Stimulated activated naive CD8-positive, alpha-beta T cell treated with anti-CD3 and anti-CD28 coated beads, Interleukin-15, amount 100 ng/mL, for 72 hours (primary cell): Measurements from ENCODE around the gene UBL7.
"Not testable (repeated sequence)": the region's sequence is repeated elsewhere in the genome, so short reads cannot be mapped to it uniquely, and the experiment has no call there.

Experiments
- ATAC-seq: fragments of 150-1000 bp; cut with Tn5 transposase; 2 replicates; pipeline ENCODE4 v1.10.0; 2021; ENCODE audit warnings: mild to moderate bottlenecking, moderate library complexity
- DNase-seq, 2 donors: peaks; one replicate each; pipeline ENCODE4 v3.0.0; 2021 to 2022
- H3K27ac Mint-ChIP-seq, 2 donors: one replicate each; pipeline ENCODE4 v1.8.0; 2022; ENCODE audit warnings: mild to moderate bottlenecking in 2 of 2, mixed read lengths in 2 of 2, moderate library complexity in 2 of 2
- H3K27me3 Mint-ChIP-seq: one replicate; pipeline ENCODE4 v1.8.0; 2022; ENCODE audit warnings: mixed read lengths
- H3K4me1 Mint-ChIP-seq: one replicate; pipeline ENCODE4 v1.8.0; 2022; ENCODE audit warnings: mild to moderate bottlenecking, mixed read lengths
- H3K4me3 Mint-ChIP-seq, 2 donors: one replicate each; pipeline ENCODE4 v1.8.0; 2022; ENCODE audit warnings: mild to moderate bottlenecking in 2 of 2, mixed read lengths in 2 of 2, moderate library complexity in 1 of 2
- H3K9me3 Mint-ChIP-seq, 2 donors: one replicate each; pipeline ENCODE4 v1.8.0; 2022; ENCODE audit warnings: mixed read lengths in 2 of 2

Gene UBL7

DNA sequence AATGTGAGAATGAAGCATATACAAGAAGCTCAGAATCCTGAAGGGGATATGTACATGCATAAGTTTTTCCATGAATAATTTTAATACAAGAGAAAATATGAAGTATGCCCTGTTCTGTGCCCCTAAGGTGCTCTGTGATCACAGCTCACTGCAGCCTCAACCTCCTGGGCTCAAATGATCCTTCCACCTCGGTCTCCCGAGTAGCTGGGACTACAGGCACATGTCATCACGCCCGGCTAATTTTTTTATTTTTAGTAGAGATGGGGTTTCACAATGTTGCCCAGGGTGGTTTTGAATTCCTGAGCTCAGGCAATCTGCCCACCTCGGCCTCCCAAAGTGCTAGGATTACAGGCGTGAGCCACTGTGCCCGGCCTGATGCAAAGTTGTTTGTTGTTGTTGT lies 10.7 kb upstream of the UBL7 start:
- ATAC-seq, H3K27ac Mint-ChIP-seq, DNase-seq, H3K4me3 Mint-ChIP-seq, H3K4me1 Mint-ChIP-seq, H3K9me3 Mint-ChIP-seq, H3K27me3 Mint-ChIP-seq: not testable (repeated sequence)

DNA sequence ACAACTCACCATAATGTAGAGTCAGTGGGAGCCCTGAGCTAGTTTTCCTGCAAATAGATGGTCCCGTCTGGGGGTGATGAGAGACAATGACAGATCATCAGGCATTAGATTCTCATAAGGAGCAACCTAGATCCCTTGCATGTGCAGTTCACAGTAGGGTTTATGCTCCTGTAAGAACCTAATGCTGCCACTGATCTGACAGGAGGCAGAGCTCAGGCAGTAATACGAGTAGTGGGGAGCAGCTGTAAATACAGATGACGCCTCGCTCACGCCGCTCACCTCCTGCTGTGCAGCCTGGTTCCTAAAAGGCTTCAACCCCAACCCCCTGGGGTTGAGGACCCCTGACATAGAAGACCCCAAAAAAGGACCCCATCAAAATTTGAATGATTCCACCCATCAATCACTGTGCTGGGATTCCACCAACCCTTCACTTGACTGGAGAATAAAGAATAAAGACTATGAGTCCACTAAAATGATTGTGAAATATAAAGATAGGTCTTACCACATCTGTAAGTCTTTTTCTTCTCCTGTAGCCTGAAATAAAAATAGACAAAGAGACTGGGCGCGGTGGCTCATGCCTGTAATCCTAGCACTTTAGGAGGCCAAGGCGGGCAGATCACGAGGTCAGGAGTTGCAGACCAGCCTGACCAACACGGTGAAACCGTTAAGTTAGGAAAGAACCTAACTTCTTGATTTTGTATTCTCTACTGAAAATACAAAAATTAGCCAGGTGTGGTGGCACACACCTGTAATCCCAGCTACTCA lies 9.9 kb upstream of the UBL7 start:
- H3K27ac Mint-ChIP-seq: peak overlapping the region in 1 of 2 donors; percentile 34
- no peak for DNase-seq
- ATAC-seq: no peak
- no peaks in the 10 kb centered on the region for H3K4me1 Mint-ChIP-seq
- no peak overlapping the region for H3K4me3 Mint-ChIP-seq
- no peaks in the 10 kb centered on the region for H3K27me3 Mint-ChIP-seq
- H3K9me3 Mint-ChIP-seq: no peaks in the 10 kb centered on the region

DNA sequence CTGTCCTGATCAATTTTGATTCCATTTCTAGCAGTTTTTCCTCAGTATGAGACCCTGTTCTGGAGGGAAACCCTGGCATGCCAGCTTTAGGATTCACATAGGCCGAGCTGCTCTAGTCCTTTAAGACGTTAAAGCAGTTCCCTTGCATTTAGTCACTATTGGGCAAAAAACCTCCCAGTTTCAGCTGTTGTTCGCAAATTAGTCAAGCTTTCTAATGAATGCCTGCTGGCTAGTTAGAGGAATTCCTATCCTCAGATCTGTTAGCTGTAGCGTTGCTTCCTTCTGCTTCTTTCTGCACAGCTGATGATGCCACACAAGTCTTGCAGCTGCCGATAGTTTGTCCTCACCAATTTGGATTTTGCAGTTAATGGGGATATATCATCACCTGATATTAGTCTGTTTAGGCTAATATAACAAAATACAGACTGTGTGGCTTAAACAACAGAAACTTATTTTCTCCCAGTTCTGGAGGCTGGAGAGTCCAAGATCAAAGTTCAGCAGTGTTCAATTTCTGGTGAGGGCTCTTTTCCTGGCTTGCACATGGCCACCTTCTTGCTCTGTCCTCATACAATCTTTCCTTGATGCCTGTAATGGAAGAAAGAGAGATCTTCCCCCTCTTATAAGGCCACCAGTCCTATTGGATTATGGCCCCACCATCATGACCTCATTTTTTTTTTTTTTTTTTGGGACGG lies 7.5 kb upstream of the UBL7 start:
- Mint-ChIP-seq H3K4me1 (peaks cover 21% of the 10 kb centered on the region), H3K27ac (no peak overlapping the region), H3K27me3 (no peaks in the 10 kb centered on the region), H3K4me3 (no peak overlapping the region), H3K9me3 (peaks cover 9 to 10% of the 10 kb centered on the region in 2 donors)
- no peak for ATAC-seq
- no peak for DNase-seq

DNA sequence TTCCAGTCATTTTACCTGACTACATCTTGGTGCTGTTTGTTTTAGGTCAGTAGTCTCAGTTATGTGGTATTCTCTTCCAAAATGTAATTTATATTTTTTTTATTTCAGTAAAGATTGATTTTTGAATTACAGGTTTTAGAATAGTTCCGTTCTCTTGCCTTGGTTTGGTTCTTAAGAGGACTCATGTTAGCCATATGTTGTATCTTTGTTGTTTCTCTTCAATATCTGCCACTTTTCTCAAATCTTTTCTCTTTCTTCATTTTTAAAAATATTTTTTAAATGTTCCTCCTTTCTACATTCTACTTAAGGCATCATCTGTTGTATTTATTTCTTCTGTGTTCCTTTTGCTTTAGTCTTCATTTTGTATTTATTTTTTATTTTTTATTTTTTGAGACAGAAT lies 5.6 kb upstream of the UBL7 start:
- no peak for DNase-seq
- H3K27ac Mint-ChIP-seq: no peak overlapping the region

DNA sequence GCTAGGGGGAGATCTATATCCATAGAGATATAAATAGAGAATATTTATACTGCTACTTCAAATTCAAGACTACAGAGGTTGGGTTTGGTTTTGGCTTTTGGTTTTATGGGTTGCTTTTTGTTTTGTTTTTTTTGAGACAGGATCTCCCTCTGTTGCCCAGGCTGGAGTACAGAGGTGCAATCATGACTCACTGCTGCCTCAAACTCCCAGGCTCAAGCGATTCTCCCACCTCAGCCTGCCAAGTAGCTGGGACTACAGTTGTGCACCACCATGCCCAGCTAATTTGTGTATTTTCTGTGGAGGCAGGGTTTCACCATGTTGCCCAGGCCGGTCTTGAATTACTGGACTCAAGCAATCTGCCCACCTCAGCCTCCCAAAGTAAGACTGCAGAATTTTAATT lies 3.9 kb upstream of the UBL7 start:
- no peak overlapping the region for H3K27ac Mint-ChIP-seq
- ATAC-seq: no peak
- peak overlapping the region in 1 of 2 donors; percentile 16 for H3K4me3 Mint-ChIP-seq

More for the DNA sequence above, 5.6 kb upstream of the UBL7 start:
- H3K4me1 Mint-ChIP-seq: peaks cover 40% of the 10 kb centered on the region
- H3K9me3 Mint-ChIP-seq: peaks cover 9 to 10% of the 10 kb centered on the region in 2 donors
- no peak for ATAC-seq
- H3K4me3 Mint-ChIP-seq: no peak overlapping the region
- H3K27me3 Mint-ChIP-seq: no peaks in the 10 kb centered on the region

DNA sequence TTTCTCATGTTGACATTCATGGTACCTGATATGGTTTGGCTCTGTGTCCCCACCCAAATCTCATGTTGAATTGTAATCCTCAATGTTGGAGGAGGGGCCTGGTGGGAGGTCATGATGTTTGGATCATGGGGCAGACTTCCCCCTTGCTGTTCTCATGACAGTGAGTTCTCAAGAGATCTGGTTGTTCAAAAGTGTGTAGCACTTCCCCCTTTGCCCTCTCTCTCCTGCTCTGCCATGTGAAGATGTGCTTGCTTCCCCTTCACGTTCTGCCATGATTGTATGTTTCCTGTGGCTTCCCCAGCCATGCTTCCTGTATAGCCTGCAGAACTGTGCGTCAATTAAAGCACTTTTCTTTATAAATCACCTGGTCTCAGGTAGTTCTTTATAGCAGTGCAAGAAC lies 3.3 kb upstream of the UBL7 start:
- Mint-ChIP-seq H3K27me3 (no peaks in the 10 kb centered on the region), H3K4me3 (peak overlapping the region; percentile 49 to 65), H3K9me3 (peaks cover 9 to 10% of the 10 kb centered on the region in 2 donors), H3K4me1 (peaks cover 51% of the 10 kb centered on the region), H3K27ac (no peak overlapping the region)
- DNase-seq (no peak), ATAC-seq (no peak)

More for the DNA sequence above, 3.9 kb upstream of the UBL7 start:
- no peaks in the 10 kb centered on the region for H3K27me3 Mint-ChIP-seq
- peaks cover 49% of the 10 kb centered on the region for H3K4me1 Mint-ChIP-seq
- DNase-seq: no peak
- H3K9me3 Mint-ChIP-seq: peaks cover 9 to 10% of the 10 kb centered on the region in 2 donors

DNA sequence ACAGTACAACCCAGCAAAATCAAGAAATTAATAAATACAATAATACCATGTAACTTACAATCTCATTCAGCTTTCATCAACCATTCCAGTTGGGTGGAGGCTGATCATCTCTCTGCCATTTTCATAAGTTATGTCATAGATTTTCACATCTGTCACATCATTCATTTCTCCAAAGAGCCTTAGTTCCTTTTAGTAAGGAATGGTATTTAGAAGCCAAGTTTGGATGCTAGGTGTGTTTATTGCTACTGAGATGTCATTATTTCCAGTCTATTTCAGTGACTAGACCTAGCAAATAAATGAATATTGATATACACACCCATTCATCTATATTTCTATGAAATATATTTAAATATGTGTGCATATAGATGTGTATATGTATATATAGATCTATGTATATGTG lies 2.7 kb upstream of the UBL7 start:
- Mint-ChIP-seq H3K27me3 (no peaks in the 10 kb centered on the region), H3K9me3 (peaks cover 9 to 10% of the 10 kb centered on the region in 2 donors), H3K27ac (peak overlapping the region in 1 of 2 donors; percentile 4), H3K4me3 (peak overlapping the region; percentile 0 to 52), H3K4me1 (peaks cover 57% of the 10 kb centered on the region)
- no peak for ATAC-seq
- DNase-seq: no peak

DNA sequence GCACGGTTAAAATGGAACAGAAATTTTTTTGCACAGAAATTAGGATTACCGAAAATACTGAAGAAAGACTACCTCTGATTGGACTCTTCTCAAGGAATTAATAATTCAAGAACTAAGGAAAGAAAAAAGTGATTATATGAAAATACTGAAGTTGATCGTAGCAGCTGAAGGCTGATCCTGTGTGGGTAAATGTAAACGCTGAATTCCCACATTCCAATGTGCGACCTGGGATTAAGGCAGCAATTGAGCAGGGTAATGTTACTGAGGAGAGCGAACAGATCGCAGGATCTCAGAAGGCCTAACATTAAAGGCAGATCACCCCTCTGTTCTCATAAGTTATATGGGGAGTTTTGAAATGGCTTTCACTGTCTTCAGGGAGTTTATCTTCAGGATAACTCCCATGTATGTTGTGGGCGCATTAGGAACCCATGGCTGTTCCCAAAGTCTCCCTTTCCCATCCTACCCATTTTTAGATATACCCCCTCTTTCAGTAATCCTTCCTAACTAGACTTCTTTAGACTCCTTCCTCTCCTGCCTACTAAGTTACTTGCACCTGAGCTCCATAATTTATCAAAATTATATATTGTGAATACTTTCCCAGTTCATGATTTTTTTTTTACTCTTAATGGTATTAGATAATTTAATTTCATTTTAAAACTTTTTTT lies 1.0 kb upstream of the UBL7 start:
- H3K4me1 Mint-ChIP-seq: peaks cover 65% of the 10 kb centered on the region
- H3K27me3 Mint-ChIP-seq: no peaks in the 10 kb centered on the region
- peaks cover 9 to 10% of the 10 kb centered on the region in 2 donors for H3K9me3 Mint-ChIP-seq
- peak overlapping the region; percentile 97 to 98 for H3K27ac Mint-ChIP-seq
- H3K4me3 Mint-ChIP-seq: peak overlapping the region; percentile 93 to 98
- no peak for ATAC-seq
- DNase-seq: no peak

DNA sequence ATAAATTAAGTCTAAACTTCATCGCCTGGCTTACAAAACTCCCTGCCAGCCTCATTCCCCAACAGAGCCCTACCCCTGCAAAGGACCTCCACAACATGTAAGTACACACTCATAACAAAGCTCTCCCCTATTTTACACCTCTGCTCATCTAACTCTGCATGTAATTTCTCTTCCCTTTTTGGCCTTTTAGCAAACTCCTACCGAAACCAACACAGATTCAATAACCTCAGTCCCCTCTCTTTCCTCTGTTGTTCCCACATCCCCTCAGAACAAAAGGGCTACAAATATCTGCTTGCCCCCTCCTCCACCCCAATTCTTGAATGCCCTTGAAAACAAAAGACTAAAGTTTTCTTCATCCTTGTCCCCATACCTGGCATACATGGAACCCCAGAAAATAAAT lies 662 bp downstream of the UBL7 start:
- Mint-ChIP-seq H3K27ac (peak overlapping the region; percentile 97 to 98), H3K9me3 (peaks cover 9 to 10% of the 10 kb centered on the region in 2 donors), H3K4me1 (peaks cover 66% of the 10 kb centered on the region), H3K27me3 (no peaks in the 10 kb centered on the region), H3K4me3 (peak overlapping the region; percentile 93 to 98)
- DNase-seq (no peak), ATAC-seq (no peak)

DNA sequence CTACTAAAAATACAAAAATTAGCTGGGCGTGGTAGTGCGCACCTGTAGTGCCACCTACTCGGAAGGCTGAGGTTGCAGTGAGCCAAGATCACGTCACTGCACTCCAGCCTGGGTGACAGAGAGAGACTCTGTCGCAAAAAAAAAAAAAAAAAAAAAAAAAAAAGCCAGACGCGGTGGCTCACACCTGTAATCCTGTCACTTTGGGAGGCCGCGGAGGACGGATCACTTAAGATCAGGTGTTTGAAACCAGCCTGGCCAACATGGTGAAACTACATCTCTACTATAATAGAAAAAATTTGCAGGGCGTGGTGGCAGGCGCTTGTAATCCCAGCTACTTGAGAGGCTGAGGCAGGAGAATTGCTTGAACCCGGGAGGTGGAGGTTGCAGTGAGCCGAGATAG lies 1.2 kb downstream of the UBL7 start:
- Mint-ChIP-seq H3K4me3 (peak overlapping the region; percentile 93 to 98), H3K4me1 (peaks cover 66% of the 10 kb centered on the region), H3K9me3 (peaks cover 9 to 10% of the 10 kb centered on the region in 2 donors)
- DNase-seq, H3K27me3 Mint-ChIP-seq, ATAC-seq, H3K27ac Mint-ChIP-seq: not testable (repeated sequence)

DNA sequence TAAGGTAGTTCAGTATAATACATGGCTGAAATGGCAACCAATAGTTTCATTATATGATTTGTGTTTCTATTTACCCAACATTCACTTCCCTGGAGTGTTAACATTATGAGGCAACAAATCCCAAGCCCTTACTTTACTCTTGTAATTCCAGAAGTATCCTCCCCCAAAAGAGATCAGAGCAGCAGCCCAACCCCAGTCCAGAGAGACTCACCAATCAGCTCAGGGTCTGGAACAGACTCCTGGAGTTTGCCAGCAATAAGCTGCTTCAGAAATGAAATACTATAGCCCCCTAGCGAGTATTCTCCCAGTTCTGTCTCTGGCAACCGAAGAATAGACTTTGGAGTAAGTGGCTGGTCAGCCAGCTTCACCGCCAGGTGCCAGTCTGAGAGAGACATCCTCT lies 2.5 kb downstream of the UBL7 start:
- no peaks in the 10 kb centered on the region for H3K9me3 Mint-ChIP-seq
- H3K27me3 Mint-ChIP-seq: no peaks in the 10 kb centered on the region
- peaks cover 68% of the 10 kb centered on the region for H3K4me1 Mint-ChIP-seq
- no peak for ATAC-seq
- DNase-seq: no peak
- H3K27ac Mint-ChIP-seq: no peak overlapping the region
- no peak overlapping the region for H3K4me3 Mint-ChIP-seq

DNA sequence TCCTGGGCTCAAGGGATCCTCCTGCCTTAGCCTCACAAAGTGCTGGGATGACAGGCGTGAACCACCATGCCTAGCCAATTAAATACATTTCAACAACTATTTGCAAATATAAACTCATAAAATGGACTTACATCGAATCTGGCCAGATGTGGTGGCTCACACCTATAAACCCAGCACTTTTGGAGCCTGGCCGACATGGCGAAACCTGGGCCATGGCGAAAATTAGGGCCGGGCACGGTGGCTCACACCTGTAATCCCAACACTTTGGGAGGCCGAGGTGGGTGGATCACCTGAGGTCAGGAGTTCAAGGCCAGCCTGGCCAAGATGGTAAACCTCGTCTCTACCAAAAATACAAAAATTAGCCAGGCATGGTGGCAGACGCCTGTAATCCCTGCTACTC lies 3.9 kb downstream of the UBL7 start:
- not testable (repeated sequence) for H3K9me3 Mint-ChIP-seq, H3K4me3 Mint-ChIP-seq, H3K27ac Mint-ChIP-seq, H3K27me3 Mint-ChIP-seq, ATAC-seq, DNase-seq
- peaks cover 61% of the 10 kb centered on the region for H3K4me1 Mint-ChIP-seq

DNA sequence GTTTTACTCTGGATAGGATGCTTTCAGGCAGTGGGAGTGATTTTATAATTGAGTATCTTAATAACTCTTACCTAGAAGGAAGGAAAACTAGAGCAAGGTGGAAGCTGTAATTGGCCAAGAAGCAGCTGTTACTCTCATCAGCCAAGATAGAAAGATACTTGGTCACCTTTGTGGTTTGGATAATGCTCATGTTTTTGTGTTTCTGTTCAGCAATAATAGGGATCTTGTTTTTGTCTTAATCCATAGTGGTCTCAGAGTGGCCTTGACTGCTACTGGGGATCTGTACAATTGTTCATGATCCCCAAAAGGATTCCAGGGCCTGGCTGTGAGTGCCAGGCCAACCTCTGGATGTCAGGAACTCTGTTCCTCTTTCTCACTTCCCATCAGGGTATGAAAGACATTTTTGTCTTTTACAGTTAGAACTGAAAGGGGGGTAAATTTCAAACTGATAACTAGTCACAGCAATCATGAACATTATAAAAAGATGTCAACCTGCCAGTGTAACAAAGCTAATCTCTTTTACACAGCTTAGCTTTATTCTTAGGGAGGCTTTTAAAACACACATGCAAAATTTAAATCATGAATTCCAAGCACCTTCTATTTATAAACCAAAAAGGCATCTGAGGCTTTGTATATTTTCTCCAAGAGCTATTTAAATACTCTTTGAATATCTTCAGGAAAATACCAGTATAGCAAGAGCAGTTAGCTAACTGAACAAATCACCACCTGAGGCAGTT lies 6.0 kb downstream of the UBL7 start:
- H3K4me1 Mint-ChIP-seq: peaks cover 47% of the 10 kb centered on the region
- no peaks in the 10 kb centered on the region for H3K27me3 Mint-ChIP-seq
- H3K9me3 Mint-ChIP-seq: no peaks in the 10 kb centered on the region
- no peak for DNase-seq
- H3K4me3 Mint-ChIP-seq: peak overlapping the region; percentile 53 to 59
- H3K27ac Mint-ChIP-seq: peak overlapping the region in 1 of 2 donors; percentile 82
- no peak for ATAC-seq

DNA sequence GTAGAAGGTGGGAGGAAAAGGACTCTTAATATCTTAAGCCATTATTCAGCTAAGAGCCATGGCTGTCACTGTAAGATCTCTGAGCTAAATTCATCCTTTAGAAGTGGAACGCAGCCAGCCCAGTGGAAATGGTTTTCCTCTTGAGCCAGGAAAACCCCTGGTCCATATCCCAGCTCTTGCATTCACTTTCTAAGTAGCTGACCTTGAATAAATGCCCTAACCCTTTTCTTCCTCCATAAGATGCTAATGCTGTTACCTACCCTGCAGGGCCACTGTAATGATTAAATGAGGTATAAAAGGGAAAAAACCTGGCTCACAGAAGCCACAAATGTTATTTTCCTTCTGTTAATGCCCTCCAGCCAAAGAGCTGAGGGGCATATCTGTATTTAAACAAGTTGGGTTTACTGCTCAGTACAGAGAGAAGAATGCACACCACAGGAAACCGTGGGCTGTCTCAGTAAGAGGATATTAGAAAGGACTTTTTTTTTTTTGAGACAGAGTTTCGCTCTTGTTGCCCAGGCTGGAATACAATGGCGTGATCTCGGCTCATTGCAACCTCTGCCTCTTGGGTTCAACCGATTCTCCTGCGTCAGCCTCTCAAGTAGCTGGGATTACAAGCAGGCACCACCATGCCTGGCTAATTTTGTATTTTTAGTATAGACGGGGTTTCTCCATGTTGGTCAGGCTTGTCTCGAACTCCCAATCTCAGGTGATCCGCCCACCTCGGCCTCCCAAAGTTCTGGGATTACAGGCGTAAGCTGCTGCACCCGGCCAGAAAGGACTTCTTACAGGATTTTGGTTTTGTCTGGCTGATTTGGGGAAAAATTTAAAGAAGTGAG lies 6.8 kb downstream of the UBL7 start:
- H3K9me3 Mint-ChIP-seq: no peaks in the 10 kb centered on the region
- H3K27me3 Mint-ChIP-seq: no peaks in the 10 kb centered on the region
- peaks cover 44% of the 10 kb centered on the region for H3K4me1 Mint-ChIP-seq
- peak; percentile 94 for ATAC-seq
- no peak for DNase-seq
- H3K4me3 Mint-ChIP-seq: peak overlapping the region; percentile 53 to 59
- H3K27ac Mint-ChIP-seq: peak overlapping the region; percentile 54 to 82
